SK-N-SH treated with all-trans-retinoic acid at 6 μM for 48 hours (cell line): ENCODE data around the gene PAPOLA.

ENCODE experiments used
- ATAC-seq: fragments of 200-7000 bp; cut with Tn5 transposase; 3 replicates; pipeline ENCODE4 v1.9.1; 2020; ENCODE audit warnings: mild to moderate bottlenecking, moderate library complexity
- ARNTL ChIP-seq: fragments of 450-650 bp; formaldehyde crosslinking; IDR thresholded peaks from 2 replicates; pipeline ENCODE4 v1.5.0; 2020; ENCODE audit warnings: low read depth, mild to moderate bottlenecking, moderate library complexity, borderline replicate concordance
- BACH2 ChIP-seq: fragments of 250-450 bp; sonication (Bioruptor Pico); IDR thresholded peaks from 2 replicates; pipeline ENCODE4 v1.9.0; 2021; ENCODE audit warnings: mild to moderate bottlenecking, borderline replicate concordance
- ESRRG ChIP-seq: fragments of 250-450 bp; sonication (Bioruptor Pico); IDR thresholded peaks from 2 replicates; pipeline ENCODE4 v1.6.1; 2021; ENCODE audit warnings: mild to moderate bottlenecking
- GLIS3 ChIP-seq: fragments of 250-450 bp; sonication (Bioruptor Pico); IDR thresholded peaks from 2 replicates; pipeline ENCODE4 v1.5.0; 2020; ENCODE audit warnings: mild to moderate bottlenecking, moderate library complexity
- ISL1 ChIP-seq: fragments of 250-450 bp; sonication (Bioruptor Pico); IDR thresholded peaks from 2 replicates; pipeline ENCODE4 v2.1.2; 2022; ENCODE audit warnings: mild to moderate bottlenecking, moderate library complexity
- OSR1 ChIP-seq: fragments of 250-450 bp; sonication (Bioruptor Pico); IDR thresholded peaks from 2 replicates; pipeline ENCODE4 v1.8.0; 2022; ENCODE audit warnings: moderate library complexity, mild to moderate bottlenecking, inconsistent platforms
- PPARA ChIP-seq: fragments of 250-450 bp; sonication (Bioruptor Pico); IDR thresholded peaks from 2 replicates; pipeline ENCODE4 v1.5.0; 2020; ENCODE audit warnings: mild to moderate bottlenecking, borderline replicate concordance
- RARB ChIP-seq: fragments of 250-450 bp; sonication (Bioruptor Pico); IDR thresholded peaks from 2 replicates; pipeline ENCODE4 v1.8.0; 2021; ENCODE audit warnings: mild to moderate bottlenecking, moderate library complexity
- SNAI2 ChIP-seq: fragments of 250-450 bp; sonication (Bioruptor Pico); IDR thresholded peaks from 2 replicates; pipeline ENCODE4 v1.5.0; 2020; ENCODE audit warnings: mild to moderate bottlenecking, moderate library complexity
- TCF4 ChIP-seq: fragments of 250-450 bp; sonication (Bioruptor Pico); IDR thresholded peaks from 2 replicates; pipeline ENCODE4 v1.8.0; 2021; ENCODE audit warnings: mild to moderate bottlenecking, moderate library complexity, borderline replicate concordance
- TOX ChIP-seq: fragments of 250-450 bp; sonication (Bioruptor Pico); IDR thresholded peaks from 2 replicates; pipeline ENCODE4 v1.8.0; 2021; ENCODE audit warnings: mild to moderate bottlenecking, moderate library complexity, borderline replicate concordance
- TSHZ2 ChIP-seq: fragments of 250-450 bp; sonication (Bioruptor Pico); IDR thresholded peaks from 2 replicates; pipeline ENCODE4 v1.5.0; 2020; ENCODE audit warnings: mild to moderate bottlenecking, moderate library complexity
- ZC3H10 ChIP-seq: fragments of 250-450 bp; sonication (Bioruptor Pico); IDR thresholded peaks from 2 replicates; pipeline ENCODE4 v1.5.1; 2021; ENCODE audit warnings: mild to moderate bottlenecking, moderate library complexity
- ZFP3 ChIP-seq: fragments of 250-450 bp; sonication (Bioruptor Pico); IDR thresholded peaks from 2 replicates; pipeline ENCODE4 v1.5.0; 2020; ENCODE audit warnings: mild to moderate bottlenecking, moderate library complexity
- ZFP30 ChIP-seq: fragments of 450-650 bp; formaldehyde crosslinking; IDR thresholded peaks from 2 replicates; pipeline ENCODE4 v1.5.0; 2022; ENCODE audit warnings: mild to moderate bottlenecking, moderate library complexity
- ZNF565 ChIP-seq: fragments of 450-650 bp; formaldehyde crosslinking; conservative IDR thresholded peaks from 2 replicates; pipeline ENCODE4 v1.5.0; 2020; ENCODE audit warnings: low read depth, mild to moderate bottlenecking, moderate library complexity
- ZNF70 ChIP-seq: fragments of 450-650 bp; formaldehyde crosslinking; IDR thresholded peaks from 2 replicates; pipeline ENCODE4 v1.5.0; 2020; ENCODE audit warnings: mild to moderate bottlenecking, moderate library complexity
- ZNF8 ChIP-seq: fragments of 450-650 bp; formaldehyde crosslinking; IDR thresholded peaks from 2 replicates; pipeline ENCODE4 v1.5.0; 2020; ENCODE audit warnings: mild to moderate bottlenecking, moderate library complexity
- TF ChIP-seq, protein P1 (sequence below): fragments of 250-450 bp; sonication (Bioruptor Pico); IDR thresholded peaks from 2 replicates; pipeline ENCODE4 v1.8.0; 2021; ENCODE audit warnings: low read depth, mild to moderate bottlenecking, moderate library complexity, borderline replicate concordance
- TF ChIP-seq, protein P2 (sequence below): fragments of 250-450 bp; sonication (Bioruptor Pico); IDR thresholded peaks from 2 replicates; pipeline ENCODE4 v1.5.1; 2021; ENCODE audit warnings: mild to moderate bottlenecking, moderate library complexity
- TF ChIP-seq, protein P3 (sequence below): fragments of 250-450 bp; sonication (Bioruptor Pico); IDR thresholded peaks from 2 replicates; pipeline ENCODE4 v1.8.0; 2020; ENCODE audit warnings: mild to moderate bottlenecking, moderate library complexity, borderline replicate concordance

Gene PAPOLA

GRCh38 chr14:96478119-96478518 is 24.1 kb upstream of the PAPOLA start:
- no peak for ATAC-seq
- TF ChIP-seq, protein P1, sequence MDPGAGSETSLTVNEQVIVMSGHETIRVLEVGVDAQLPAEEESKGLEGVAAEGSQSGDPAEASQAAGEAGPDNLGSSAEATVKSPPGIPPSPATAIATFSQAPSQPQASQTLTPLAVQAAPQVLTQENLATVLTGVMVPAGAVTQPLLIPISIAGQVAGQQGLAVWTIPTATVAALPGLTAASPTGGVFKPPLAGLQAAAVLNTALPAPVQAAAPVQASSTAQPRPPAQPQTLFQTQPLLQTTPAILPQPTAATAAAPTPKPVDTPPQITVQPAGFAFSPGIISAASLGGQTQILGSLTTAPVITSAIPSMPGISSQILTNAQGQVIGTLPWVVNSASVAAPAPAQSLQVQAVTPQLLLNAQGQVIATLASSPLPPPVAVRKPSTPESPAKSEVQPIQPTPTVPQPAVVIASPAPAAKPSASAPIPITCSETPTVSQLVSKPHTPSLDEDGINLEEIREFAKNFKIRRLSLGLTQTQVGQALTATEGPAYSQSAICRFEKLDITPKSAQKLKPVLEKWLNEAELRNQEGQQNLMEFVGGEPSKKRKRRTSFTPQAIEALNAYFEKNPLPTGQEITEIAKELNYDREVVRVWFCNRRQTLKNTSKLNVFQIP (CRISPR knock-in tag): no peak
- TF ChIP-seq ARNTL (CRISPR knock-in tag): no peak
- TF ChIP-seq TCF4 (CRISPR knock-in tag): no peak
- TF ChIP-seq, protein P2, sequence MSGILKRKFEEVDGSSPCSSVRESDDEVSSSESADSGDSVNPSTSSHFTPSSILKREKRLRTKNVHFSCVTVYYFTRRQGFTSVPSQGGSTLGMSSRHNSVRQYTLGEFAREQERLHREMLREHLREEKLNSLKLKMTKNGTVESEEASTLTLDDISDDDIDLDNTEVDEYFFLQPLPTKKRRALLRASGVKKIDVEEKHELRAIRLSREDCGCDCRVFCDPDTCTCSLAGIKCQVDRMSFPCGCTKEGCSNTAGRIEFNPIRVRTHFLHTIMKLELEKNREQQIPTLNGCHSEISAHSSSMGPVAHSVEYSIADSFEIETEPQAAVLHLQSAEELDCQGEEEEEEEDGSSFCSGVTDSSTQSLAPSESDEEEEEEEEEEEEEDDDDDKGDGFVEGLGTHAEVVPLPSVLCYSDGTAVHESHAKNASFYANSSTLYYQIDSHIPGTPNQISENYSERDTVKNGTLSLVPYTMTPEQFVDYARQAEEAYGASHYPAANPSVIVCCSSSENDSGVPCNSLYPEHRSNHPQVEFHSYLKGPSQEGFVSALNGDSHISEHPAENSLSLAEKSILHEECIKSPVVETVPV (CRISPR knock-in tag): no peak
- no peak for TF ChIP-seq ZFP3 (CRISPR knock-in tag)
- no peak for TF ChIP-seq ZC3H10
- no peak for TF ChIP-seq GLIS3

DNA sequence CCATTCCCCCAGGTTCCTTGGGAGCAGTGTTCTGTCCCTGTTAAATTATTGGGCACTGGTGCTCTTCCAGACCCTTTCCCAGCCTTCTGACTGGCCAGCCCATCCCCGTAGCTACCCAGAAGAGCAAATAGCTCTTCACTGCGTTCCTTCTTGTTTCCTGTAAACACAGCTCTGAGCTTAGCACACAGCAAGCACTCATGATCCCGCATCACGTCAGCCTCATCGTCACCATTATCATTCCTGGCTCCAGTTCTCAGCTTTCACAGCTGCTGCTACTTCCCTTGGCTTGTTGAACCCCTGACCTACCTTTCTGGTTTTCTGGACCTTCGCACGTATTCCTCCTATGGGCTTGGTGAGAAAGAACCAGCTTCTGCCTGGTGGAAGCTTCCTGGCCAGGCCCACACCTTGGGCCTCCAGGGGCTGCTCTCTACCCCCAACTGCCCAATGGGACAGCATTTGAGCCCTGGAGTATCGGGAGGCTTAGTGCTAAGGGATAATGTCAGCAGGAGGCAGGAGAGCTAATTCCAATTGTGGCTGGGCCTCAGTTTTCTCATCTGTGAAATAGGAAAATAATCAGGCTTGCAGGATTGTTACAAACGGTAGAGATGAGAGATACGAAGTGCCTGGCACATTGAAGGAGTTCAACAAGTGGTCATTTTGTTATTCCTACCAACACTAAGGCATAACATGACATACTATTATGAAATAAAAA is 22.6 kb upstream of the PAPOLA start:
- TF ChIP-seq ZFP3 (CRISPR knock-in tag): no peak
- TF ChIP-seq PPARA: no peak
- no peak for TF ChIP-seq ISL1 (CRISPR knock-in tag)
- no peak for TF ChIP-seq ZNF8 (CRISPR knock-in tag)
- TF ChIP-seq ESRRG: no peak
- TF ChIP-seq, protein P1 (CRISPR knock-in tag): no peak
- TF ChIP-seq TOX (CRISPR knock-in tag): no peak
- no peak for TF ChIP-seq TCF4 (CRISPR knock-in tag)
- TF ChIP-seq OSR1 (CRISPR knock-in tag): no peak
- no peak for TF ChIP-seq ZNF70 (CRISPR knock-in tag)
- TF ChIP-seq GLIS3: no peak
- no peak for TF ChIP-seq ZNF565
- TF ChIP-seq ZFP30 (CRISPR knock-in tag): no peak
- TF ChIP-seq, protein P3, sequence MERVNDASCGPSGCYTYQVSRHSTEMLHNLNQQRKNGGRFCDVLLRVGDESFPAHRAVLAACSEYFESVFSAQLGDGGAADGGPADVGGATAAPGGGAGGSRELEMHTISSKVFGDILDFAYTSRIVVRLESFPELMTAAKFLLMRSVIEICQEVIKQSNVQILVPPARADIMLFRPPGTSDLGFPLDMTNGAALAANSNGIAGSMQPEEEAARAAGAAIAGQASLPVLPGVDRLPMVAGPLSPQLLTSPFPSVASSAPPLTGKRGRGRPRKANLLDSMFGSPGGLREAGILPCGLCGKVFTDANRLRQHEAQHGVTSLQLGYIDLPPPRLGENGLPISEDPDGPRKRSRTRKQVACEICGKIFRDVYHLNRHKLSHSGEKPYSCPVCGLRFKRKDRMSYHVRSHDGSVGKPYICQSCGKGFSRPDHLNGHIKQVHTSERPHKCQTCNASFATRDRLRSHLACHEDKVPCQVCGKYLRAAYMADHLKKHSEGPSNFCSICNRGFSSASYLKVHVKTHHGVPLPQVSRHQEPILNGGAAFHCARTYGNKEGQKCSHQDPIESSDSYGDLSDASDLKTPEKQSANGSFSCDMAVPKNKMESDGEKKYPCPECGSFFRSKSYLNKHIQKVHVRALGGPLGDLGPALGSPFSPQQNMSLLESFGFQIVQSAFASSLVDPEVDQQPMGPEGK (CRISPR knock-in tag): no peak
- TF ChIP-seq RARB: no peak
- TF ChIP-seq TSHZ2 (CRISPR knock-in tag): no peak
- no peak for TF ChIP-seq ZC3H10
- TF ChIP-seq SNAI2 (CRISPR knock-in tag): no peak
- no peak for ATAC-seq

GRCh38 chr14:96481731-96482314 is 20.4 kb upstream of the PAPOLA start:
- ATAC-seq: no peak
- TF ChIP-seq ZFP3 (CRISPR knock-in tag) (no peak), ZNF8 (CRISPR knock-in tag) (no peak), ZFP30 (CRISPR knock-in tag) (no peak), ZC3H10 (no peak), ISL1 (CRISPR knock-in tag) (no peak), RARB (no peak), BACH2 (no peak), TSHZ2 (CRISPR knock-in tag) (no peak), TCF4 (CRISPR knock-in tag) (no peak)
- TF ChIP-seq, protein P3 (CRISPR knock-in tag): no peak
- TF ChIP-seq, all 23 proteins: peak for 0
